Liver (tissue), 3 donors: ENCODE measurements around the gene PUSL1.

Experiments used
- CTCF ChIP-seq: fragments of 150-350 bp; IDR thresholded peaks from 2 replicates; pipeline ENCODE4 v1.5.1; 2017; ENCODE audit warnings: improper control_type of control experiment, low read depth, low read length; ENCODE audit not compliant: missing input control
- JUND ChIP-seq, 2 donors: IDR thresholded peaks; 2 replicates each; pipeline ENCODE4 v1.6.1; 2016; ENCODE audit warnings: antibody characterized with exemption in 2 of 2
- SP1 ChIP-seq: IDR thresholded peaks from 2 replicates; pipeline ENCODE4 v1.6.1; 2018; ENCODE audit warnings: antibody characterized with exemption, mild to moderate bottlenecking
- TAF1 ChIP-seq: conservative IDR thresholded peaks from 2 replicates; pipeline ENCODE4 v1.6.1; 2016; ENCODE audit warnings: antibody characterized with exemption, mild to moderate bottlenecking
- YY1 ChIP-seq: IDR thresholded peaks from 2 replicates; pipeline ENCODE4 v1.6.1; 2016; ENCODE audit warnings: antibody characterized with exemption, mild to moderate bottlenecking
- TF ChIP-seq, protein P1 (sequence below): IDR thresholded peaks from 2 replicates; pipeline ENCODE4 v1.6.1; 2016; ENCODE audit warnings: antibody characterized with exemption
- donor health status: healthy.
- donor health status: healthy.

GRCh38 chr1:1360506-1361169 lies 52.2 kb downstream of the PUSL1 start:
- TF ChIP-seq CTCF (no peak), JUND (IDR thresholded peaks at IDR 0.05) (no peak), YY1 (no peak), SP1 (no peak), TAF1 (no peak)
- TF ChIP-seq, protein P1, sequence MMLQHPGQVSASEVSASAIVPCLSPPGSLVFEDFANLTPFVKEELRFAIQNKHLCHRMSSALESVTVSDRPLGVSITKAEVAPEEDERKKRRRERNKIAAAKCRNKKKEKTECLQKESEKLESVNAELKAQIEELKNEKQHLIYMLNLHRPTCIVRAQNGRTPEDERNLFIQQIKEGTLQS = no peak
